Measurements from ENCODE around the gene CWF19L2. TPM values are rescaled to one million over a fixed set of nuclear protein-coding genes. Genes with fewer than 3 reads are reported as not detected.

CWF19L2 gene
- total RNA-seq, 1 donor from 2014 or later, result 11.6 TPM

DNA sequence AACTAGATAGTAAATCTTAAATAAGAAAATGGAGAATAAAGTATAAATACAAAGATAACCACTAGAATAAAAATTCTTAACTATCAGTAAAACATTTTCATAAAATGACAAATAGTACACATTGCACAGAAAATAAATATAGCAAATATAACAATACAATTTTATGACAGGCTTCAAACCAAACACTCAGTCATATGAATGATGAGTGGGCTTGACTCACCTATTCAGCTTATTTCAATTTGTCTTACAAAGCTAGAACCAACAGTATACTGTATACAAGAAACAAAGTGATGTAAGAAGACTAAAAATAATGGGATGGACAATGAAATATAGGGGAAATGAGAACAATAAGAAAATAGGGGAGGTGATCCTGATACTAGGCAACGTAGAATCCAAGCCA, 141.2 kb downstream of the CWF19L2 start:
- DNase-seq (ENCODE audit: low read depth), result no peak

- DNase-seq (ENCODE audit: low read depth), result no peak
Measured at GRCh38 chr11:107307991-107308390, 149.6 kb downstream of the CWF19L2 start.

DNA sequence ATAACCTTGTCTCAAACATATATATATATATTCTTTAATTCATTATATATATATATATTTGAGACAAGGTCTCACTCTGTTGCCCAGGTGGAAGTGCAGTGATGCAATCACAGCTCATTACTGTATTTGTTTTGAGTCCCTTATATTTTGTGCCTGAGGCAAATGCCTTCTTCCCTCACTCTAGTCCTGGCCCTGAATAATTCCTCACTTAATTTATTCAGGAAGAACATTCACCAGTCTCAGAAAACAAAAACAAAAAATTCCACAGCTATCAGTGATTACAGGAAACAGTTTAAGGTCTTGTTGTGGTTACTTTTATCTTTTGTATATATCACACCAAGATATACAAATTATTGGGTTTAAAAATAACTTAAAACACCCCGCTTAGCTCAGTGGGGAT, 155.7 kb downstream of the CWF19L2 start:
- DNase-seq (ENCODE audit: low read depth), result no peak

GRCh38 chr11:107293677-107294344, 163.8 kb downstream of the CWF19L2 start:
- no peak for DNase-seq (ENCODE audit: low read depth)

DNA sequence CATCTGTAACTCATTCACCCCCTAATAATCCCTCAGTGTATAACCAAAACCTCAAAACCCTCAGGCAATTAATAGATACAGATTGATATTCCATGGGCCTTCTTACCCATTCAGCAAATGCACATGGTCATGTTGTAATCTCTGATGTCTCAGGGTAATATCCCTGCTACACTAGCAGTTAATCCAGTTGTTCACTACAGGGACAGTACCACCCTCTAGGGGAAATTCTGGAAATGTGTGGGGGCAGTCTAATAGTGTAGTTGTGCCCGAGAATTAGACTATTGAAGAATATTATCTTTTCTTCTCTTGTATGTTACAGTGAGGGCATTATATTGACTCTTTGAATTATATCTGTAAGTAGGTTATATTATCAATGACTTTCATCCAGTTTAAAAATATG, 175.4 kb downstream of the CWF19L2 start:
- DNase-seq (ENCODE audit: low read depth), result no peak

Other genes starting within 250 kb of the CWF19L2 start
- gene ALKBH8, start 107.9 kb upstream of the CWF19L2 start, total RNA-seq, result 4.9 and 7.1 TPM in 2 replicates
- 3.5 and 9.3 TPM in 2 replicates for gene ELMOD1, start 133.3 kb upstream of the CWF19L2 start, total RNA-seq

Measured in myocyte (in vitro differentiated cells).